Natural killer cell (primary cell): ENCODE measurements around the gene ICOS. TPM values are rescaled to one million over a fixed set of nuclear protein-coding genes. Genes with fewer than 3 reads are reported as not detected.
A peak's percentile ranks its signal among the peaks of the same experiment; 100 is the strongest.

ENCODE experiments used
- ATAC-seq, 3 donors: fragments of 150-1000 bp in 2 of 3; fragments of 200-7000 bp in 1 of 3; cut with Tn5 transposase; 1 replicate in 1 of 3; 2 replicates in 2 of 3; pipeline ENCODE4 v1.10.0; 2021; ENCODE audit warnings: mild to moderate bottlenecking in 2 of 3, moderate library complexity in 2 of 3
- DNase-seq, 2 donors: peaks; one replicate each; pipeline versions ENCODE4 v3.0.0 to v3.0.0-alpha.2; 2013 to 2021; ENCODE audit warnings: mixed read lengths in 1 of 2
- H3K27ac ChIP-seq: one replicate; pipeline ENCODE4 v1.5.1; 2013; ENCODE audit warnings: mild to moderate bottlenecking, low read length
- H3K27me3 ChIP-seq: one replicate; pipeline ENCODE4 v1.6.1; 2013; ENCODE audit warnings: low read length; ENCODE audit not compliant: control insufficient read depth, insufficient read depth
- H3K36me3 ChIP-seq: one replicate; pipeline ENCODE4 v1.6.1; 2013; ENCODE audit warnings: low read length; ENCODE audit not compliant: control insufficient read depth, insufficient read depth
- H3K4me1 ChIP-seq: one replicate; pipeline ENCODE4 v1.6.1; 2013; ENCODE audit warnings: low read length; ENCODE audit not compliant: control insufficient read depth, insufficient read depth
- H3K4me3 ChIP-seq: one replicate; pipeline ENCODE4 v1.5.1; 2013; ENCODE audit warnings: low read length
- H3K9me3 ChIP-seq: one replicate; pipeline ENCODE4 v1.6.1; 2013; ENCODE audit warnings: low read length; ENCODE audit not compliant: control insufficient read depth, insufficient read depth
- H3K27ac Mint-ChIP-seq, 2 donors: one replicate each; pipeline ENCODE4 v1.8.0; 2022; ENCODE audit warnings: mild to moderate bottlenecking in 2 of 2, mixed read lengths in 2 of 2, moderate library complexity in 1 of 2
- H3K27me3 Mint-ChIP-seq, 2 donors: one replicate each; pipeline ENCODE4 v1.8.0; 2022; ENCODE audit warnings: low read depth in 2 of 2, mixed read lengths in 2 of 2
- H3K36me3 Mint-ChIP-seq: one replicate; pipeline ENCODE4 v1.8.0; 2022; ENCODE audit warnings: mixed read lengths
- H3K4me1 Mint-ChIP-seq, 2 donors: one replicate each; pipeline ENCODE4 v1.8.0; 2022; ENCODE audit warnings: mixed read lengths in 2 of 2
- H3K4me3 Mint-ChIP-seq: one replicate; pipeline ENCODE4 v1.8.0; 2022; ENCODE audit warnings: mild to moderate bottlenecking, moderate library complexity, mixed read lengths
- H3K9me3 Mint-ChIP-seq, 2 donors: one replicate each; pipeline ENCODE4 v1.8.0; 2022; ENCODE audit warnings: mixed read lengths in 2 of 2
- WGBS: methylation state at CpG from one replicate; pipeline ENCODE4 v1.1.7; 2013; ENCODE audit warnings: missing lambda C conversion rate; ENCODE audit not compliant: insufficient coverage; 5-methylcytosine and 5-hydroxymethylcytosine counted together
- intact Hi-C: fragments of 100-400 bp; cut with micrococcal nuclease; formaldehyde crosslinking; loops from one replicate; pipeline ENCODE4 v1.14.2; 2022
- total RNA-seq, 4 donors: library from RNA; stranded (reverse); fragments of 120-200 nt in 1 of 4; gene quantifications; one replicate each; pipeline versions ENCODE4 v1.2.3 to v1.2.4, GENCODE V29; 2013 to 2022
- TF ChIP-seq, protein P1 (sequence below): fragments of 200-600 bp; IDR thresholded peaks from one replicate; pipeline ENCODE4 v1.8.0; 2022; ENCODE audit warnings: antibody characterized with exemption

The ICOS gene
- total RNA-seq, 3 donors from 2014 or later (not counting 1 experiment from before 2014, with no cell fraction given) = 0.35 to 4.2 (median 1.7) TPM

- Mint-ChIP-seq H3K27me3 (no peaks in the 10 kb centered on the region), H3K9me3 (peaks cover 0 to 2% of the 10 kb centered on the region in 2 donors), H3K27ac (no peak overlapping the region), H3K36me3 (no peaks in the 10 kb centered on the region), H3K4me1 (peaks cover 33% of the 10 kb centered on the region in 2 donors), H3K4me3 (no peak overlapping the region)
- no peak overlapping the region for H3K27ac ChIP-seq
- intact Hi-C loops = no loop called here
- peak in 1 of 2 donors; percentile 50 for DNase-seq
- H3K36me3 ChIP-seq = no peaks in the 10 kb centered on the region
- TF ChIP-seq, protein P1, sequence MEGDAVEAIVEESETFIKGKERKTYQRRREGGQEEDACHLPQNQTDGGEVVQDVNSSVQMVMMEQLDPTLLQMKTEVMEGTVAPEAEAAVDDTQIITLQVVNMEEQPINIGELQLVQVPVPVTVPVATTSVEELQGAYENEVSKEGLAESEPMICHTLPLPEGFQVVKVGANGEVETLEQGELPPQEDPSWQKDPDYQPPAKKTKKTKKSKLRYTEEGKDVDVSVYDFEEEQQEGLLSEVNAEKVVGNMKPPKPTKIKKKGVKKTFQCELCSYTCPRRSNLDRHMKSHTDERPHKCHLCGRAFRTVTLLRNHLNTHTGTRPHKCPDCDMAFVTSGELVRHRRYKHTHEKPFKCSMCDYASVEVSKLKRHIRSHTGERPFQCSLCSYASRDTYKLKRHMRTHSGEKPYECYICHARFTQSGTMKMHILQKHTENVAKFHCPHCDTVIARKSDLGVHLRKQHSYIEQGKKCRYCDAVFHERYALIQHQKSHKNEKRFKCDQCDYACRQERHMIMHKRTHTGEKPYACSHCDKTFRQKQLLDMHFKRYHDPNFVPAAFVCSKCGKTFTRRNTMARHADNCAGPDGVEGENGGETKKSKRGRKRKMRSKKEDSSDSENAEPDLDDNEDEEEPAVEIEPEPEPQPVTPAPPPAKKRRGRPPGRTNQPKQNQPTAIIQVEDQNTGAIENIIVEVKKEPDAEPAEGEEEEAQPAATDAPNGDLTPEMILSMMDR = no peak
- H3K4me3 ChIP-seq = no peak overlapping the region
- H3K4me1 ChIP-seq = peaks cover 12% of the 10 kb centered on the region
- H3K27me3 ChIP-seq = no peaks in the 10 kb centered on the region
- 85% methylated on average over 5 of the region's 6 CpGs for WGBS
- no peaks in the 10 kb centered on the region for H3K9me3 ChIP-seq
- ATAC-seq = no peak
Observed at GRCh38 chr2:203997980-203998809, 61.6 kb downstream of the ICOS start.

DNA sequence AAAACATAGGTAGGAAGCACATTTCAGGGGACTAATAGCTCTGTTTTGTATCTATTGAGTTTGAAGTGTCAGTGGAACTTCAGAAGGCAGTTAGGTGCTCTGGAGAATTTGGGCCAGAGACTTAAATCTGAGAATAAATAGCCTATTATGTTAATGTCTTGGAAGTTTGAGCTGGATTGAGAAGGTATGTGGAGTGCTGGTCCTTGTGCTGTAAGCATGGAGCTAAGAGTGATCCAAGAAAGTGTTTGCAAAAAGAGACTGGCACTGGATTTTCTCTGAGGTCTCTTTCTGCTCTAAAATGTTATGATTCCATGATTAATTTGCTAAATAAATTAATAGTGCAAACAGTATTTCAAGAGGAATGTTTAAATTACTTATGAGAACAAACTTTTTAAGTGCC lies 63.3 kb downstream of the ICOS start:
- Histone ChIP-seq H3K27ac (no peak overlapping the region), H3K4me3 (no peak overlapping the region), H3K4me1 (peaks cover 6% of the 10 kb centered on the region), H3K27me3 (no peaks in the 10 kb centered on the region), H3K36me3 (no peaks in the 10 kb centered on the region), H3K9me3 (no peaks in the 10 kb centered on the region)
- intact Hi-C loops = no loop called here
- Mint-ChIP-seq H3K9me3 (peaks cover 0 to 2% of the 10 kb centered on the region in 2 donors), H3K4me1 (peaks cover 33% of the 10 kb centered on the region in 2 donors), H3K27me3 (no peaks in the 10 kb centered on the region), H3K27ac (no peak overlapping the region), H3K4me3 (peak overlapping the region; percentile 47), H3K36me3 (no peaks in the 10 kb centered on the region)
- TF ChIP-seq, protein P1 = no peak
- ATAC-seq (no peak), DNase-seq (no peak)

DNA sequence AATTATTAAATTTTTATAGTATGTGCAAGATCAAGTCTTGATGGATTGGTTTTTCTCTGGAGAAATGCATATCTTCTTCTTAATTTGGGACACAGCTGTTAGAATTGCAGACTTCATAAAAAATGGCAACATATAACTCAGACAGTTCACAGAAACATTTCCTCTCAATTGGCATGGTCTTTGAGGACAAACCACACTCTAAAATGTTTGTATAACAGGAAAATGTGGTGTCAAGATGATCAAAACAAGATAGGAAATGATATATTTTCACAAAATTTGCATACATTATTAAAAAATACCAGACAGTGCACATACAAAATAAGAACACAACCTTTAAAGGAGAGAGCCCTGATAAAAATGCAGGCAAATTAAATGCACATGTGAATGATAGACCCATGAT lies 63.9 kb downstream of the ICOS start:
- Histone ChIP-seq H3K4me3 (no peak overlapping the region), H3K27me3 (no peaks in the 10 kb centered on the region), H3K27ac (no peak overlapping the region), H3K4me1 (peaks cover 6% of the 10 kb centered on the region), H3K9me3 (no peaks in the 10 kb centered on the region), H3K36me3 (no peaks in the 10 kb centered on the region)
- DNase-seq (peak in 1 of 2 donors; percentile 48), ATAC-seq (peak in 1 of 3 donors; percentile 22)
- peaks cover 35 to 36% of the 10 kb centered on the region in 2 donors for H3K4me1 Mint-ChIP-seq
- no peak overlapping the region for H3K27ac Mint-ChIP-seq
- no peaks in the 10 kb centered on the region for H3K36me3 Mint-ChIP-seq
- intact Hi-C loops = no loop called here
- H3K4me3 Mint-ChIP-seq = peak overlapping the region; percentile 47
- peaks cover 0 to 2% of the 10 kb centered on the region in 2 donors for H3K9me3 Mint-ChIP-seq
- TF ChIP-seq, protein P1 = no peak
- no peaks in the 10 kb centered on the region for H3K27me3 Mint-ChIP-seq
